Colonic mucosa (tissue), 4 donors: ENCODE results near the gene MTREX. TPM values are rescaled to one million over a fixed set of nuclear protein-coding genes. Genes with fewer than 3 reads are reported as not detected.

Experiments
- DNase-seq: peaks from one replicate; pipeline ENCODE4 v3.0.0-alpha.2; 2020
- H3K27ac ChIP-seq: fragments of 200-600 bp; one replicate; pipeline ENCODE4 v1.8.0; 2021
- H3K27me3 ChIP-seq: fragments of 200-600 bp; one replicate; pipeline ENCODE4 v1.8.0; 2021
- H3K36me3 ChIP-seq: fragments of 200-600 bp; one replicate; pipeline ENCODE4 v1.8.0; 2021
- H3K4me1 ChIP-seq: fragments of 200-600 bp; one replicate; pipeline ENCODE4 v1.8.0; 2021; ENCODE audit warnings: mild to moderate bottlenecking
- H3K4me3 ChIP-seq: fragments of 200-600 bp; one replicate; pipeline ENCODE4 v1.8.0; 2021
- H3K9ac ChIP-seq, 2 donors: one replicate each; pipeline ENCODE4 v1.7.0; 2013; ENCODE audit warnings: control low read depth in 2 of 2, low read depth in 2 of 2, low read length in 2 of 2
- H3K9me3 ChIP-seq: fragments of 200-600 bp; one replicate; pipeline ENCODE4 v1.8.0; 2021
- intact Hi-C: fragments of 100-400 bp; cut with DNase I; formaldehyde crosslinking; loops from one replicate; pipeline ENCODE4 v1.14.1; 2022
- total RNA-seq, 2 donors: library from RNA; stranded (reverse); fragmentation: NEBNext Ultra II Directional in 1 of 2; extraction: Animal tissue kit (Norgen Biotek cat#: 25700) in 1 of 2; gene quantifications; one replicate each; pipeline ENCODE4 v1.2.1, GENCODE V29; 2021
- TF ChIP-seq, protein P1 (sequence below): fragments of 200-600 bp; IDR thresholded peaks from one replicate; pipeline ENCODE4 v1.8.0; 2022; ENCODE audit warnings: antibody characterized with exemption, mild to moderate bottlenecking
- donor health status: healthy.
- donor health status: DM: no; HTN: no; CAD: no.
- donor health status: DM: no; HTN: no; CAD: no.

The MTREX gene
- total RNA-seq, 2 donors from 2014 or later, result 53.7 to 69.0 TPM

DNA sequence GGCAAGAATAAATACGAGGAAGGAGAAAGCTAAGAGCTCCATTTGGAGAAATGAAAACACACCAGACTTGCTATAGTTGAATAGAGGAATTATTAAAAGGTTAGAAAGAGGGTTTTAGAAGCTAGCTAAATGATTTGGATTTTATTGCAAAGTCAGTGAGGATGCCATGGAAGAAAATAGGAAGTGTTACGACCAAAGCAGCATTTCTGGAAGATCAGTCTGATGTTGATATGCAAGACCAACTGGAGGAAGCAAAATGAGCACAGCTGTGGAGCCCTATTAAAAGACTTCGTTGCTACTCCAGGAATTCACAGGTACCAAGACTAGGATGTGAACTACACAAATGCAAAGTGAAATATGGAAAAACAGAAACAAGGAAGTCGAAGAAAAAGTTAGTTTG is 2.4 kb upstream of the MTREX start:
- Histone ChIP-seq H3K27me3 (no peaks in the 10 kb centered on the region), H3K9ac (no peak overlapping the region), H3K4me1 (peaks cover 11% of the 10 kb centered on the region), H3K27ac (no peak overlapping the region), H3K36me3 (no peaks in the 10 kb centered on the region), H3K4me3 (no peak overlapping the region), H3K9me3 (no peaks in the 10 kb centered on the region)
- intact Hi-C loops, result loop anchor here (5.0 kb wide), 1 partner anchor 73 kb away; the partner anchor contains the start of gene CCNO
- DNase-seq, result no peak
- TF ChIP-seq, protein P1, sequence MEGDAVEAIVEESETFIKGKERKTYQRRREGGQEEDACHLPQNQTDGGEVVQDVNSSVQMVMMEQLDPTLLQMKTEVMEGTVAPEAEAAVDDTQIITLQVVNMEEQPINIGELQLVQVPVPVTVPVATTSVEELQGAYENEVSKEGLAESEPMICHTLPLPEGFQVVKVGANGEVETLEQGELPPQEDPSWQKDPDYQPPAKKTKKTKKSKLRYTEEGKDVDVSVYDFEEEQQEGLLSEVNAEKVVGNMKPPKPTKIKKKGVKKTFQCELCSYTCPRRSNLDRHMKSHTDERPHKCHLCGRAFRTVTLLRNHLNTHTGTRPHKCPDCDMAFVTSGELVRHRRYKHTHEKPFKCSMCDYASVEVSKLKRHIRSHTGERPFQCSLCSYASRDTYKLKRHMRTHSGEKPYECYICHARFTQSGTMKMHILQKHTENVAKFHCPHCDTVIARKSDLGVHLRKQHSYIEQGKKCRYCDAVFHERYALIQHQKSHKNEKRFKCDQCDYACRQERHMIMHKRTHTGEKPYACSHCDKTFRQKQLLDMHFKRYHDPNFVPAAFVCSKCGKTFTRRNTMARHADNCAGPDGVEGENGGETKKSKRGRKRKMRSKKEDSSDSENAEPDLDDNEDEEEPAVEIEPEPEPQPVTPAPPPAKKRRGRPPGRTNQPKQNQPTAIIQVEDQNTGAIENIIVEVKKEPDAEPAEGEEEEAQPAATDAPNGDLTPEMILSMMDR, result no peak

DNA sequence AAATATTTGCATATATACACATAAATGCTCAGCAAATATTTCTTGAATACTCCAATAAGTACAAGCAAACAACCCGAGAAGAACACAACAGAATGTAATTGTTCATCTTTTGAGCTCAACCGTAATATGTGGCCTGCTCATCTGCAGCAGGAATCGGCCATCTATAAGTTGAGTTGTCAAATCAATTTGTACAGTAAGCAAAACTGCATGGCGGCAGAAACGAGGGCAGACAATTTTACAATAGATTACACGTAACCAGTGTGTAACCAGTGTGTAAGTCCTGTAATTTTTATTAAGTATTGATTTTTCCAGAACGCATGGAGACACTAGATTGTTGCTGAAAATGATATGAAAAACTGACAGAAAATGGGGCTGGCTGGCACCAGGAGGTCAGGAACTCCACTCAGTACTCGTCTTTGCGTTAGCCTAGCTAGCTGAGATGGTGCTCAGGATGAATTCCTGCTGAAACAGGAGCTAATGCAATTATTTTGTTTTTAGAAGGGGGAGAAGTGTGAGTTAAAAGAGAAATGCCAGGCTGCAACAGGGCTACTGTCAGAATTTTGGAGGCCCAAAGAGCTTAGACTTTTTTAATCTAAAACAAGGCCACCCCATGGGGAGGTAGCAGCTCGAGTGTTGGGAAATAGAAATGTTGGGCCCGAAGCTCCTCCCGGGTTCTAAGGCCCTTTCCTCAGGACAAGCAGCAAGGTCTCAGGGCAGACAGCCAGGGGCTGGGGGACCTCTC is 977 bp upstream of the MTREX start:
- Histone ChIP-seq H3K36me3 (no peaks in the 10 kb centered on the region), H3K27me3 (no peaks in the 10 kb centered on the region), H3K4me3 (peak overlapping the region; percentile 78), H3K9ac (peak overlapping the region; percentile 79 to 96), H3K9me3 (no peaks in the 10 kb centered on the region), H3K27ac (peak overlapping the region; percentile 92), H3K4me1 (peaks cover 11% of the 10 kb centered on the region)
- TF ChIP-seq, protein P1, result no peak
- DNase-seq, result no peak
- intact Hi-C loops, result loop anchor here (5.0 kb wide), 1 partner anchor 75 kb away; the partner anchor contains the start of gene CCNO

DNA sequence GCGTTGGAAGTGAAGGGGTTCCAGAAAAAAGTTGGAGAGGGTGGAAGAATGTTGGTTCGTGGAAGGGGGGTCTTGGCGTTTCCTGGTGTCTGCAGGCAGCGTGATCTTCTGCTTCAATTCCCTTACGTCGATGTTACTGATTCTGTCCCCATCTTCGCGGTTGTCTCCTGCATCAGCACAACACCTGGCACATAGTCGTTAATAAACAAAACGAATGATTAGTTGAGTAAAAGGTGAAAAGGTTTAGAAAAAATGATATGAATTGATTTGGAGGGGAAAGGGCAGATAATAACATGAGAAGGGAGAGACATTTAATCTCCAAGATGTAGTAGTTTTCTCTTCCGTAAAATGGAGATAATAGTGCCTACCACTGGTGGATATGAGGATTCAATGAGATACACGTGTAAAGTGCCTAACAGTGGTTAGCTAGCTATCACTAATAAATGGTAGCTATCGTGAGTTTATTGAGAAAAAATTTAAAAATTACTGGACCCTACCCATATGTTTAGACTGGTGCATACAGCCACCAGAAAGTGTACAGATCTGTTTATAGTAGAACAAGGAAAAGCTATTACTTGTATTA is 556 bp downstream of the MTREX start:
- H3K27me3 ChIP-seq, result no peaks in the 10 kb centered on the region
- TF ChIP-seq, protein P1, result no peak
- peak; percentile 35 for DNase-seq
- no peaks in the 10 kb centered on the region for H3K9me3 ChIP-seq
- no peaks in the 10 kb centered on the region for H3K36me3 ChIP-seq
- peaks cover 11% of the 10 kb centered on the region for H3K4me1 ChIP-seq
- intact Hi-C loops, result loop anchor here (5.0 kb wide), 1 partner anchor 76 kb away; the partner anchor contains the start of gene CCNO
- H3K27ac ChIP-seq, result peak overlapping the region; percentile 92
- H3K9ac ChIP-seq, result peak overlapping the region; percentile 46 to 79
- H3K4me3 ChIP-seq, result peak overlapping the region; percentile 78

DNA sequence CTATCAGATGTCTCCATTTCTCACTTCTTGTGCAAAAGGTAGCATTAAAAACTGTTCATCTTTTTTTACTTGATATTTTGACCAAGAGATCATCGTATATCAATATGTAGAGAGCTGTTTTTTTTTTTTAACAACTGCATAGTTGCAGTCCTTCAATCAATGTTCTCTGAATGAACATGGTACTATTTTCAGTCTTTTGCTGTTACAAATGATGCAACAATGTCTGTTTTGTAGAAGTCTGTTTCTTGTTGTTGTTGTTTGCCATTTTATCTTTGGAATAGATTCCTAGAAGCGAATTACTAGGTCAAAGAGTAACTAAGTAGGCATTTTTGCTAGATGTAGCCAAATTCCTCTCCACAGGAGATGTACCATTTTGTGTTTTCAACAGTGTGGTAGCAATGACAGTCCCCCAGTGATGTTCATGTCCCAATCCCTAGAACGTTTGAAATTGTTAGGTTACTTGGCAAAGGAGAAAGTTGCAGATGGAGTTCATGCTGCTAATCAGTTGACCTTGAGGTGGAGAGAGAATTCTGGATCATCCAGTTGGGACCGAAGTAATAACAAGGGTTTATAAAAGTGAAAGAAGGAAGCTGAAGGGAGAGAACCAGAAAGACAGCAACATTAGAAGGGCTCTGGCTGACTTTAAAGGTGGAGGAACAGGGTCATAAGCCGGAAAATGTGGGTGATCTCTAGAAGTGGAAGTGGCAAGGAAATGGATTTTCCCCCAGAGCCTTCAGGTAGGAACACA is 6.3 kb downstream of the MTREX start:
- peaks cover 3% of the 10 kb centered on the region for H3K4me1 ChIP-seq
- no peak overlapping the region for H3K27ac ChIP-seq
- intact Hi-C loops, result no loop called here
- no peak for DNase-seq
- H3K9ac ChIP-seq, result no peak overlapping the region
- TF ChIP-seq, protein P1, result no peak
- no peaks in the 10 kb centered on the region for H3K27me3 ChIP-seq
- no peaks in the 10 kb centered on the region for H3K9me3 ChIP-seq
- no peak overlapping the region for H3K4me3 ChIP-seq
- H3K36me3 ChIP-seq, result no peaks in the 10 kb centered on the region

DNA sequence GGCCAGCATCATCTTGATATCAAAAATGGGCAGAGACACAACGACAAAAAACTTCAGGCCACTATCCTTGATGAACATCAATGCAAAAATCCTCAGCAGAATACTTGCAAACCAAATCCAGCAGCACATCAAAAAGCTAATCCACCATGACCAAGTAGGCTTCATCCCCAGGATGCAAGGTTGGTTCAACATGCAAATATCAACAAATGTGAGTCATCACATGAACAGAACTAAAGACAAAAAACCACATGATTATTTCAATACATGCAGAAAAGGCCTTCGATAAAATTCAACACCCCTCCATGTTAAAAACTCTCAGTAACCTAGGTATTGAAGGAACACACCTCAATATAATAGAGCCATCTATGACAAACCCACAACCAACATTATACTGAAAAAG is 8.5 kb downstream of the MTREX start:
- intact Hi-C loops, result no loop called here
- no peak overlapping the region for H3K4me3 ChIP-seq
- no peak overlapping the region for H3K9ac ChIP-seq
- H3K27me3 ChIP-seq, result no peaks in the 10 kb centered on the region
- no peaks in the 10 kb centered on the region for H3K4me1 ChIP-seq
- TF ChIP-seq, protein P1, result no peak
- no peak for DNase-seq
- H3K27ac ChIP-seq, result no peak overlapping the region
- H3K36me3 ChIP-seq, result no peaks in the 10 kb centered on the region
- H3K9me3 ChIP-seq, result no peaks in the 10 kb centered on the region
